H1 (cell line): ENCODE measurements around the gene PLBD2. TPM values are rescaled to one million over a fixed set of nuclear protein-coding genes. Genes with fewer than 3 reads are reported as not detected.

Source experiments
- CTCF ChIA-PET: fragments of 300-600 bp; sonication (Branson Sonifier 250); formaldehyde crosslinking; loops from one replicate; lab custom pipeline; 2021; ENCODE audit not compliant: partially characterized antibody; lab: Charles Lee
- POLR2A ChIA-PET: fragments of 300-600 bp; sonication (Branson Sonifier 250); formaldehyde crosslinking; loops from one replicate; lab custom pipeline; 2021; ENCODE audit warnings: inconsistent platforms; ENCODE audit not compliant: partially characterized antibody; lab: Charles Lee
- DNase-seq, 2 experiments: peaks; one replicate each; pipeline versions ENCODE4 v3.0.0 to v3.0.0-alpha.2; 2010 to 2022; ENCODE audit warnings: low spot score in 2 of 2, low read depth in 1 of 2, mixed read lengths in 1 of 2
- FAIRE-seq: peaks from 2 replicates; lab custom pipeline; 2011; peaks lifted over from hg19 to GRCh38; lab: Jason Lieb, UNC
- H2AFZ ChIP-seq: 2 replicates; pipeline ENCODE4 v1.8.1; 2012; ENCODE audit warnings: low read length, inconsistent platforms
- H2AK5ac ChIP-seq: 2 replicates; pipeline ENCODE4 v1.6.1; 2013; ENCODE audit warnings: low read depth, low read length
- H2BK120ac ChIP-seq: replicated peaks from 2 replicates; pipeline ENCODE3; 2013; ENCODE audit warnings: low read depth, low read length, inconsistent platforms
- H2BK12ac ChIP-seq: 2 replicates; pipeline ENCODE4 v1.6.1; 2013; ENCODE audit warnings: low read depth, low read length
- H2BK15ac ChIP-seq: 2 replicates; pipeline ENCODE4 v1.6.1; 2013; ENCODE audit warnings: low read length
- H2BK20ac ChIP-seq: 2 replicates; pipeline ENCODE4 v1.6.1; 2013; ENCODE audit warnings: low read length
- H2BK5ac ChIP-seq: 2 replicates; pipeline ENCODE4 v1.6.1; 2013; ENCODE audit warnings: low read depth, low read length
- H3K14ac ChIP-seq: 2 replicates; pipeline ENCODE4 v1.6.1; 2013; ENCODE audit warnings: inconsistent platforms; ENCODE audit not compliant: insufficient read length
- H3K18ac ChIP-seq: 2 replicates; pipeline ENCODE4 v1.6.1; 2013; ENCODE audit warnings: low read length; ENCODE audit errors: extremely low read depth
- H3K23ac ChIP-seq: 2 replicates; pipeline ENCODE4 v1.6.1; 2013; ENCODE audit warnings: inconsistent platforms; ENCODE audit not compliant: insufficient read length
- H3K23me2 ChIP-seq: 2 replicates; pipeline ENCODE4 v1.6.1; 2013; ENCODE audit warnings: low read depth, low read length
- H3K27ac ChIP-seq: 2 replicates; pipeline ENCODE4 v1.6.1; 2011; ENCODE audit warnings: low read depth, low read length, inconsistent platforms
- H3K27me3 ChIP-seq, 4 experiments: replicated peaks in 1 of 4; 1 replicate in 1 of 4; 2 replicates in 3 of 4; pipeline versions ENCODE4 v1.6.1 to v1.8.1; 2011 to 2013; ENCODE audit warnings: low read length in 3 of 4, mild to moderate bottlenecking in 3 of 4, inconsistent platforms in 2 of 4, mixed read lengths in 2 of 4, moderate library complexity in 1 of 4; ENCODE audit not compliant: control insufficient read depth in 3 of 4, insufficient read depth in 3 of 4; ENCODE audit errors: extremely low read depth in 1 of 4
- H3K36me3 ChIP-seq, 4 experiments: 2 replicates each; pipeline versions ENCODE4 v1.6.1 to v1.8.1; 2011 to 2013; ENCODE audit warnings: mild to moderate bottlenecking in 4 of 4, low read length in 3 of 4, moderate library complexity in 2 of 4, control low read depth in 1 of 4, inconsistent platforms in 1 of 4; ENCODE audit not compliant: insufficient read depth in 4 of 4, control insufficient read depth in 2 of 4
- H3K4ac ChIP-seq: replicated peaks from 2 replicates; pipeline ENCODE3; 2013; ENCODE audit warnings: low read length, low read depth, mixed read lengths, inconsistent platforms; ENCODE audit not compliant: insufficient read length
- H3K4me1 ChIP-seq, 4 experiments: replicated peaks in 1 of 4; 1 replicate in 1 of 4; 2 replicates in 3 of 4; pipeline versions ENCODE4 v1.6.1 to v1.8.1; 2011 to 2013; ENCODE audit warnings: low read length in 3 of 4, inconsistent platforms in 2 of 4, mixed read lengths in 1 of 4; ENCODE audit not compliant: insufficient read depth in 4 of 4, control insufficient read depth in 3 of 4
- H3K4me2 ChIP-seq, 2 experiments: 2 replicates each; pipeline versions ENCODE4 v1.6.1 to v1.8.1; 2011 to 2013; ENCODE audit warnings: low read depth in 2 of 2, low read length in 2 of 2, control low read depth in 1 of 2, inconsistent platforms in 1 of 2, mild to moderate bottlenecking in 1 of 2; ENCODE audit not compliant: insufficient read depth in 1 of 2
- H3K4me3 ChIP-seq, 4 experiments: fragments of 200-600, 300-600 bp in 1 of 4; sonication (generic), shearing (Covaris generic), sonication (Bioruptor Twin) in 1 of 4; 2 replicates each; pipeline versions ENCODE4 v1.5.1 to v1.8.1; 2011 to 2016; ENCODE audit warnings: low read length in 4 of 4, low read depth in 3 of 4, control low read depth in 2 of 4, inconsistent platforms in 2 of 4, mild to moderate bottlenecking in 2 of 4, mixed read lengths in 1 of 4, moderate library complexity in 1 of 4; ENCODE audit not compliant: insufficient read depth in 2 of 4; ENCODE audit errors: extremely low read depth in 1 of 4
- H3K56ac ChIP-seq: replicated peaks from 2 replicates; pipeline ENCODE3; 2013; ENCODE audit warnings: low read depth, mild to moderate bottlenecking, mixed read lengths, low read length, inconsistent platforms; ENCODE audit not compliant: insufficient read length
- H3K79me1 ChIP-seq: 2 replicates; pipeline ENCODE4 v1.6.1; 2013; ENCODE audit warnings: low read depth, low read length, control low read depth
- H3K79me2 ChIP-seq, 2 experiments: 2 replicates each; pipeline versions ENCODE4 v1.6.1 to v1.8.1; 2012 to 2013; ENCODE audit warnings: low read length in 2 of 2, mild to moderate bottlenecking in 2 of 2, inconsistent platforms in 1 of 2; ENCODE audit not compliant: insufficient read depth in 2 of 2, control insufficient read depth in 1 of 2
- H3K9ac ChIP-seq, 4 experiments: replicated peaks in 1 of 4; 1 replicate in 1 of 4; 2 replicates in 3 of 4; pipeline versions ENCODE4 v1.6.1 to v1.8.1; 2011 to 2013; ENCODE audit warnings: low read depth in 3 of 4, low read length in 3 of 4, control low read depth in 2 of 4, mild to moderate bottlenecking in 2 of 4, moderate library complexity in 2 of 4, inconsistent platforms in 1 of 4; ENCODE audit errors: extremely low read depth in 1 of 4
- H3K9me3 ChIP-seq, 2 experiments: 2 replicates each; pipeline versions ENCODE4 v1.6.1 to v1.8.1; 2012 to 2013; ENCODE audit warnings: mild to moderate bottlenecking in 2 of 2, moderate library complexity in 2 of 2, control low read depth in 1 of 2, inconsistent platforms in 1 of 2, low read depth in 1 of 2, low read length in 1 of 2, mixed read lengths in 1 of 2; ENCODE audit not compliant: insufficient read depth in 2 of 2
- H4K20me1 ChIP-seq, 2 experiments: replicated peaks in 1 of 2; 2 replicates each; pipeline versions ENCODE3 to v1.8.1; 2011 to 2013; ENCODE audit warnings: inconsistent platforms in 2 of 2, low read length in 2 of 2, mild to moderate bottlenecking in 1 of 2; ENCODE audit not compliant: insufficient read depth in 2 of 2, control insufficient read depth in 1 of 2
- H4K5ac ChIP-seq: 2 replicates; pipeline ENCODE4 v1.6.1; 2013; ENCODE audit warnings: low read length, low read depth, mixed read lengths, inconsistent platforms; ENCODE audit not compliant: insufficient read length
- H4K8ac ChIP-seq: 2 replicates; pipeline ENCODE4 v1.8.0; 2013; ENCODE audit warnings: mild to moderate bottlenecking, moderate library complexity, low read length, inconsistent platforms; ENCODE audit not compliant: insufficient read depth; ENCODE audit errors: extremely low read depth
- H4K91ac ChIP-seq: replicated peaks from 2 replicates; pipeline ENCODE3; 2013; ENCODE audit warnings: low read length, mixed read lengths, inconsistent platforms; ENCODE audit not compliant: insufficient read length
- RFX5 ChIP-seq: IDR thresholded peaks from 2 replicates; pipeline ENCODE4 v1.6.1; 2011; ENCODE audit warnings: low read depth, low read length, improper control_type of control experiment, borderline replicate concordance
- WGBS, 2 experiments: shearing (Covaris generic) in 1 of 2; methylation state at CpG; one replicate each; pipeline versions ENCODE4 v1.1.6 to v1.1.7; 2013 to 2015; ENCODE audit warnings: low lambda C conversion rate in 2 of 2, mixed read lengths in 2 of 2, inconsistent platforms in 1 of 2, low coverage in 1 of 2, missing lambda C conversion rate in 1 of 2; ENCODE audit not compliant: insufficient replicate concordance in 2 of 2, insufficient coverage in 1 of 2, insufficient read length in 1 of 2; ENCODE audit errors: extremely low coverage in 1 of 2, missing lambda C conversion rate in 1 of 2; 5-methylcytosine and 5-hydroxymethylcytosine counted together
- polyA plus RNA-seq, 7 experiments: library from polyadenylated mRNA; depleted of rRNA in 3 of 7; stranded (reverse) in 5 of 7; unstranded in 2 of 7; fragments of >200 nt in 5 of 7; fragments of 200-250 nt in 2 of 7; gene quantifications; 1 replicate in 5 of 7; 2 replicates in 1 of 7; 4 replicates in 1 of 7; pipeline versions ENCODE4 v1.2.1 to v1.2.3, GENCODE V29; 2011 to 2013; ENCODE audit warnings: missing spikeins in 2 of 7, mixed read lengths in 2 of 7
- total RNA-seq: library from RNA; stranded (reverse); fragmentation: NEBNext Ultra II Directional; extraction: Animal tissue kit (Norgen Biotek cat#: 25700); gene quantifications from 2 replicates; pipeline ENCODE4 v1.2.1, GENCODE V29; 2021

The PLBD2 gene
- total and polyA plus RNA-seq, 2 of the 8 experiments (the other 6 are each of a cell fraction or from before 2014, with no cell fraction given), result 16.8 to 33.5 TPM

DNA sequence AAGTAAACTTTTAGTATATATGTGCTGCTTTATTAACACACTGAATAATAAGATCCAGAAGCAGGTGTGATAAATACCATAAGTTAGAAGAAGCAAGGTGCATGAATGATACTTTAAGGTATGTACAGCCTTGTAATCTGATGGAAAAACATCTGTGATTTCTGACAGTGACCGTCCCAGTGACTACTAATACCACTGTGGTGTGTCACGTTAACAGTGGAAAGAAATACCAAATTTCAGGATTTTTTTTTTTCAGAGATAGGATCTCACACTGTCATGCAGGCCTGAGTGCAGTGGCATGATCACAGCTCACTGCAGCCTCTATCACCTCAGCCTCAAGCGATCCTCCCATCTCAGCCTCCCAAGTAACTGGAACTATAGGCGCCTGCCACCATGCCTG is 23.8 kb downstream of the PLBD2 start:
- H3K4me1 ChIP-seq, result no peaks in the 10 kb centered on the region
- H4K8ac ChIP-seq, result no peak overlapping the region
- no peaks in the 10 kb centered on the region for H3K27me3 ChIP-seq
- H3K23ac ChIP-seq, result no peak overlapping the region
- DNase-seq, result no peak
- H4K91ac ChIP-seq, result no peak overlapping the region
- H4K20me1 ChIP-seq, result peaks cover 0 to 2% of the 10 kb centered on the region in 2 experiments
- no peak overlapping the region for H3K4me3 ChIP-seq
- no peaks in the 10 kb centered on the region for H3K23me2 ChIP-seq
- H2BK120ac ChIP-seq, result no peak overlapping the region
- H3K9me3 ChIP-seq, result no peaks in the 10 kb centered on the region
- no peak overlapping the region for H4K5ac ChIP-seq
- H2AFZ ChIP-seq, result no peak overlapping the region
- H3K9ac ChIP-seq, result no peak overlapping the region
- no peak overlapping the region for H3K27ac ChIP-seq
- CTCF ChIA-PET, result interaction anchor here (0.9 to 1.1 kb wide), 2 partner anchors 11 to 43 kb away, joined by 3 read pairs; no protein-coding TSS in a partner anchor
- H3K79me1 ChIP-seq, result no peaks in the 10 kb centered on the region
- no peak overlapping the region for H2BK12ac ChIP-seq
- no peak overlapping the region for H3K4me2 ChIP-seq
- H3K56ac ChIP-seq, result no peak overlapping the region
- FAIRE-seq, result no peak
- no peak overlapping the region for H2BK5ac ChIP-seq
- POLR2A ChIA-PET, result no interaction called here
- 95% methylated on average over 4 of the region's 4 CpGs; no CpG with 5 or more reads in 1 of the 2 experiments for WGBS, 2 experiments
- no peaks in the 10 kb centered on the region for H3K79me2 ChIP-seq
- no peak overlapping the region for H3K18ac ChIP-seq
- H3K14ac ChIP-seq, result no peak overlapping the region
- H3K4ac ChIP-seq, result no peak overlapping the region
- no peak overlapping the region for H2BK20ac ChIP-seq
- no peak overlapping the region for H2BK15ac ChIP-seq
- no peak overlapping the region for H2AK5ac ChIP-seq
- peaks cover 0 to 6% (median 3%) of the 10 kb centered on the region in 4 experiments; a peak in 4 of 8 replicates for H3K36me3 ChIP-seq
- no peak for TF ChIP-seq RFX5
